Activated CD8-positive, alpha-beta memory T cell treated with anti-CD3 and anti-CD28 coated beads, Interleukin-2, amount 50 U/mL, for 24 hours (primary cell): ENCODE data around the gene TRAPPC12.

ENCODE experiments used
- DNase-seq: peaks from one replicate; pipeline ENCODE4 v3.0.0-alpha.2; 2020; ENCODE audit errors: extremely low read depth

TRAPPC12 gene

DNA sequence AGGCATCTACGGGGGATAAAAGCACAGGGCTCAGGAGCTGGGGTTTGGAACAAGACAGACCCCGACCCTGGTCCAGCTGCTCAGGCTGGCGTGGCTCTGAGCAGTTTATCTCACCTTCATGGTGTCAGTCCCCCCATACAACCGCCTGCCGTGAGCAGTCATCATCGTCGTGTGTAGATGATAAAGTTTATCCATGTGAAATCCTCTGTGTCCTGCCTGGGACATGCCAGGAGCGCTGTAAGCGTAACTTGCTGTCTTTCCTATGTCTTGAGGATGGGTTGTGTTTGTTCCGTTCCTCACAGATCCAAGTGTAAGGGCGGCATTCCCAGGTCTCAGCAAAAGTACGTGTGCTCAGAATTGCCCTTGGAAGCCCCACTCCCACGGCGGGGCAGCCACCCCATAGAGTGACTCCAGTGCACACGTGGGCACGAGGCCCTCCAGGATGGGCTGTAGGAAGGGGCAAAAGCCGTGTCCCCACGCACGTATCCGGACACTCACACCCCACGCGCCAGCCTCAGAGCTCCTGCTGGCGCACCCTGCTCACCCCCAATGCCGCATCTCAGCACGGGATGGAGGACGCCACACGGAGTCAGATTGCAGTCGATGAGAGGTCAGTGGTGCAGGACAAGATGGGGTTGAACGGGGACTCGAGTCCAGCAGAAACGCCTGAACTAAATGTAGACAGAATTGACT is 88.9 kb downstream of the TRAPPC12 start:
- DNase-seq = no peak

DNA sequence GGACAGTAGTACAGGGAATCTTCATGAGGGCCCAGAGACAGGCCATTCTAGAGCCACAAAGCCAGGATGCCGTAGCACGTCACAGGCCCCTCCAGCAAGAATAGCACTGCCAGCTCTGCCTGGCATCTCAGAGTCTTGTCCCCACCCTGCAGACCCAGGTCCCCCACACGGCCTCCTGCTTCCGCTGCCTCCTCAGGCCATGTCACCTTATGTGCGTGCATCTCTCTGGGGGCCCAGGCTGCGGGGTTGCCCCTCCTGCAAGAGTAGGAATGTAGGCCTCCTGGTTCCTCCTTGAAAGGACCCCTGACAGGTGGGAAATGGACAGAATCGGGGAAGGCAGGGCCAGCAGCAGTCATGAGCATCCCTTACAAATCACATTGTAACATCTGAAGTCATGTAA is 90.0 kb downstream of the TRAPPC12 start:
- DNase-seq = no peak

DNA sequence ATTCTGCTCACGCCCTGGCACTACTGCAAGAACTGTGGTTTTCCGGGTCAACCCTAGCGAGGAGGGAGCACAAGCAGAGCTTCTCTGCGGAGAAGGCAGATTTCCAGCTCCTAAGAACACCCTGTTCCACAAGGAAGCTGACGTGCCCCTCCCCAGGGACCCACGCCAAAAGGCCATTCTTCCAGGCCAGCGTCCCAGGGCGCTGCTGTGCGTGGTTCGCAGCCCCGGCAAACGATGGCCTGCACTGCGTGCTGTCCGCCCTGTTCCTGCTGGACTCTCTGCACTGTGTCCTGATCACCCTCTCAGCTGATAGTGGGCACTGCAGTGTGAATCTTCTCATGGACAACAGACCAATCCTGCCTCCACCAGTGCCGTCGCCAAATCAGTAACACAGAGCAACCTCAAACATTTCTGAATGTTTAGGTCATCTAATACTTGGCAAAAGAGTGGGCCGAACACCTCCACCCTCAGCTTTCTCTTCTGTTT is 90.7 kb downstream of the TRAPPC12 start:
- no peak for DNase-seq

DNA sequence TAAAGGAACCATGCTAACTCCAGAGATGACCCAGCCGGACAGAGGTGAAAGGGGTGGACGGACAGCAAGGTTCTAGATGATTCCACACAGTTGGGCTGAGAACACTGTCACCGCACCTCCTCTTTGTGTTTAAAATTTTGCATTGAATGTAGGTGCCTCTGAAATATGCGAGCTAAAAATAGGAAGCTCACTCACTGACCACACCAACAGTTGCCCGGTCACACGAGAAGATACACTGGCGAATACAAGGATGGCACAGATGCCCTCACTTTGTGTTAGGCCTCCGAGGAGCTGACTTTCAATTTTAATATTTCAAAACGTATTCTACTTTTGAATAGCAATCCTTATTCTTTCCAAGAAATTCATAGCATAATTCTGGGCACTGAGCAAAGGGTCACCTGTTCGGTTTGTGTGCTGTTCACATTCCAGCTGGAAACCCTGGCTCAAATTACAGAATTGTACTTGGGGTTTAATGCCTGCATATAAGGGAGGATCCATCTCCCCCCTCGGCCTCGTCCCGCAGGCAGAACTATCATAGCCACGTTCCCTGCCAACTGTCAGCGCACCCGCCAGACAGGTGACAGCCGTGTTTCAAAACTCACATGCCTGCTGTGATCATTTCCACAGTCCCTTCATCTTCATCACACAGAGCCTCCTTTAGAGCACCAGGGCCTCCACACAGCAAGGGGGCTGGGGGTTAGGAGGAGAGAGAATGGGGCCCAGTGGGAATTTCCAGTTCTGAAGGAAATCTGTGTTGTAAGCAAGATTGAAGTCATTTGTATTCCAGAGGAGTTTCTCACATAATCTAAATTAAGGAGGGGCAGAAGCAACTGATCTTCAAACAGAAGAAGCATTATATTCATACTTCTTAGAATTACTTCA is 91.6 kb downstream of the TRAPPC12 start:
- no peak for DNase-seq

DNA sequence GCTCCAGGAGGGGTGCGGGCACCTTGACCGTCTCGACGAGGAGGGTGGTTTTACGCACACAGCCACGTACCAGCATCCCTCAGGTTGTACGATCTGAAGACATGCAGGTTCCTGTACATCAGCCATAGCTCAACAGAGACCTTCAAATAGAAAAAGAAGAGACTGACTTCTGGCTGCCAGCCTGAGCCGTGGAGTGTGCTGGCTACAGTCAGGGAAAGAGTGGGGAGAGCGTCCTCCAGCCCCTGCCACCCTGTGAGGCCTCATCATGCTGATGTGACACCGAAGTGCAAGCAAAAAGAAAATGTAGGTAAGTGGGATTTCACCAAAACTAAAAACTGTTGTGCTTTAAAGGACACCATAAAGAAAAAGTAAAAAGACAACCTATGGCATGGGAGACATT is 92.8 kb downstream of the TRAPPC12 start:
- DNase-seq = no peak

DNA sequence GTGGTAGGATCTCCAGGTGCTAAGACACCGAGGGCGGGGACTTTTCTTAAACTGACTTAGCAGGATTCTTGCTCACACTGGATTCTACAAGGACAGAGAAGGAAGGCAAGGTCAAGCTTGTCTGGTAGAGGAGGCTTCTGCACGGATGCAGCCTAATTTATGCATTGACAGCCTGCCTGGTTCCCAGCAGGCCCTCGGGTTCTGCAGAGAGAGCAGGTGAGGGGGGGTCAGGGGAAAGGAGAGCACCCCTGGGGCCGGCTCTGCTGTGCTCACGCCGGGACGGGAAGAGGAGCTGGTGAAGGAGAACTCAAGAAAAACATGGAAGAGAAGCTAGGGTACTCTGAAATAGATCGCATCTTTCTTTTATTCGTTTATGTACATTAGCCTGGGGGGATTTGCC is 93.5 kb downstream of the TRAPPC12 start:
- DNase-seq = no peak

DNA sequence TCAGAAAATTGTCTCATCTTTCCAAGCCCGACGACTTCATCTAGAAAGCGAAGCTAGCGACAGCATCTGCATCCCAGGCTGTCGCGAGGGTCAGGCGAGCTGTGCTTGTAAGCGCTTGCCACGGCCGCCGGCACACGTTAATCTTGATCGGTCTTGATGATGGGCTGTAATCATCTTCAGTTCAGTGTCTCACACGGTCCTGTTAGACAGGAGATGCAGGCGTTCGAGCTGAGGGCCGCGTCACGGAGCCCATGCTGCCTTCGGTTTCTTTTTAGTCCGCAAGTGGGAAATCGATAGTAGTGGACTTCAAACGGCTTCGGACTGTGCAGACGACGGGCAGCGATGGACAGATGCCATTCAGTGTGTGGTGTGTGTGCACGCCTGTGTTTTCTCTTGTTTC is 96.3 kb downstream of the TRAPPC12 start:
- no peak for DNase-seq

DNA sequence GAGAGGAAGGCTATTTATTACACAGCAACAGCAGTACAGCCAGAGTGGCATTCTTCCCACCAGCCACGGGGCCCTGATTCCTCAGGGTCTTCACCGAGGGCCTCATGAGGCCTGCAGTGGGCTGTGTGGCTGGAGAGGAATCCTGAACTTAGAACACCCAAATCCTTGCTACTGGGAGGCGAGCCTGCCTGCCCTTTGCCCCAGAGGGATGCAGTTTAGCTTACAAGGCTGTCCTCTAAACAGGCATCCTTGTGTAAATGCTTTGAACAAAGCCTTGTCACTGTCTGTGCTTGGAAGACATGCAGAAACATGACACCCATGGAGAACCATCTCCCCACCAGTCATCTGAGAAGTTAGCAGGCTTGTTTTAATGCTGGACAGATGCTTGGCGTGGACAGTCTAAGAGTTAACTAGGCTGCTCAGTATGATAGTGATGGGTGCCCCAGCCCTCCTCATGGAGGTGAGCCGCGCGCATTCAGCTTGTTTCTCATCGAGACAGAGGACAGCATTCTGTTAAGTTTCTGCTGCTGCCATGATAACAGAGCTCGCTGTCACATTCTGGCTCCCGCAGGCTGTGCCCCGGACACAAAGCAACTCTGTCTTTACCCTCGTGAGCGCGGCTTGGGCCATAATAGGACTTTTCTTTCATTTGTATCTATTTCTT is 97.0 kb downstream of the TRAPPC12 start:
- no peak for DNase-seq

DNA sequence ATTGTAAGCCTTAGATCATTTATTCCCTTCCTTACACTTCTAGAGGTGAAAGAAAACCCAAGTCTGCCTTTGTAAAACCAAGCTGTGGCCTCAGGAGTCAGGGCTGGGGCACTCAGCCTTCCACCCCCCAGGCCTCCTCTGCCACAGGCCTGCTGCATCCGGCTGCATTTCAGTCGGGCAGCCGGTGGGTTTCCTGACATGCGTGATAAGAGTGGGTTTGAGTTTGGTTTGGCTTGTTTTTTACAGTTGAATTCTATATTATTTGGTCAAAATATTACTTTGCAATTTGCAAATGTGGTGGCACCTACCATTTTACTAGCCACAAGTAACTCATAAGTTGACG is 97.5 kb downstream of the TRAPPC12 start:
- DNase-seq = no peak

DNA sequence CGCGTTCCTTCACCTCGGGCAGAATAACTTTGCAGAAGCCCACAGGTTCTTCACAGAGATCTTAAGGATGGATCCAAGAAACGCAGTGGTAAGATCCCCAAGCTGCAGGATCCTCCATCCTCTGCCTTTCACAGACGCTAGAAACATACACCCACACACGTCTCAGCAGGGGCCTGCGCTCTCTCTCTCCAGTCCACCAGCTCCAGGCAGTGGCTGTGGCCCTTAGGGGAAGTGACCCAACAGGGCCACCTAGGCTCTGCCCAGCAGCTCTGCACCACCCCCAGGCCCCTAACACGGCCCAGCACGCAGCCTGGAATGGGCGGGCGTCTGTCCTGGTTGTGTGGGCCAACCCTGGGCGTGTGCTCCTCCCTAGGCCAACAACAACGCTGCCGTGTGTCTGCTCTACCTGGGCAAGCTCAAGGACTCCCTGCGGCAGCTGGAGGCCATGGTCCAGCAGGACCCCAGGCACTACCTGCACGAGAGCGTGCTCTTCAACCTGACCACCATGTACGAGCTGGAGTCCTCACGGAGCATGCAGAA is 99.4 kb downstream of the TRAPPC12 start:
- no peak for DNase-seq

DNA sequence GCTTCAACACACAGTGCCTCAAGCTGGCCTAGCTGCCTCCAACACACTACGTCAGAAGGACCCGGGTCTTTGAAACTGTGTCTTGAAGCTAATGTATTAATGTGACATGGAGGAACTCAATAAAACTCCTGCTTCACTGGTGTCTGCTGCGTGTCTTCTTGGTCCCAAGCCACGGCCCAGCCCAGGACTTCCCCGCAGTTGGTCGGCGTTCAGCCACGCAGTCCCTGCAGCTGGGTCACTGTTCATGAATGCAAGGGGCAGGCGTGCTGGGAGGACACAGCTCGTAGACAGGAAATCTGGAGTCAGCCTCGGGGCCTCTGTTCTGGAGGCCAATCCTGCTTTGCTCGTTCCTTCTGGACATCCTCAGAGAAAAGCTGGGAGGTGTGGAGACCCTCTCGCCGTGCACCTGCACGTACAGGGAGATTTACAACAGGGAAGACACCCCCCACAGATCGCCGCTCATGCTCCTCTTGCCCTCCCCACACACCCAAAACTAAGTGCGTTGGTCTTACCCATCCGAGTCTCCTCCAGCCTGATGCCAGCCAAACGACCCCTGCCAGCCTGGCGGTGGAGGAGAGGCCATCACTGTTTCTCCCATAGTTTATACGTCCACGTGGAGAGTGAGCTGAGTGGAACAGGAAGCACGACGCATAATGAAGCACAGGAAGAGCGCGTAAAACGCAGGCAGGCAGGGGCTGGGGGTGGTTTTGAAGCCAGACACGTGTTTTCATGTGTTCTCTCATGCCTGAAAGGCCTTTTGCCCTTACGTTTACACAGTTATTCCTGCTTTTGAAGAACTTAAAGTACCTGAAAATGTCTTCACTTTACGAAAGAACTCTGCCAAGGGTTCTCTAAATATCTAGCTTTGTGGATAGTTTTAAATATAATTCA is 100.2 kb downstream of the TRAPPC12 start:
- DNase-seq = no peak

DNA sequence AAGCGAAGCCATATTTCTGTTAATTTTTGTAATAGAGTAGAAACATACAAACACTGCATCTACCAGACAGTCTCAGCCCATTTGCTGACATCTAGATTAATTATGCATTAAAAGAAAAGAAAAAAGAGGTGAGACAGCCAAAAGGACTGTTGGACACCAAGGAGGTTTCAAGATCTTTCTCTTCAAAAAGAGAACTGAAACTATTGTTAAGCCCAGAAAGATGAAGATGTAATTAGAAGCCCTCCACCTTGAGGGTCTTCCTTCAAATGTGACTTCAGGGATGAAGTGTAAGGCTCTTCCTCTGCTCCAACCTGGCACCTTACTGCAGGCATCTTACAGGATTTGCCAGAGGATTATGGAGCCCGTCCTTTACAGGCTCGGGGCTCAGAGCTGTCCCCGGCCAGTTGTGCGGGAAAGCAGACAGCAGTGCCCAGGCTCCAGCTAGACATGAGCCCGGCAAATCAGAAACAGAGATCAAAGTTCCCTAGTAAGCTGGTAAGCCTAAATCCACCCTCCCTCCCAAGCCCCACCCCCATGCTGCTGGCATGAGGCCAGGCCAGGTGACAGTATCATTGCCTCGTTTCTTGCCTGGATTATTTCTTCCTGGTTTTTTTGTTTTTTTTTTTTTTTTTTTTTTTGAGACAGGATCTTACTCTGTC is 101.0 kb downstream of the TRAPPC12 start:
- no peak for DNase-seq

DNA sequence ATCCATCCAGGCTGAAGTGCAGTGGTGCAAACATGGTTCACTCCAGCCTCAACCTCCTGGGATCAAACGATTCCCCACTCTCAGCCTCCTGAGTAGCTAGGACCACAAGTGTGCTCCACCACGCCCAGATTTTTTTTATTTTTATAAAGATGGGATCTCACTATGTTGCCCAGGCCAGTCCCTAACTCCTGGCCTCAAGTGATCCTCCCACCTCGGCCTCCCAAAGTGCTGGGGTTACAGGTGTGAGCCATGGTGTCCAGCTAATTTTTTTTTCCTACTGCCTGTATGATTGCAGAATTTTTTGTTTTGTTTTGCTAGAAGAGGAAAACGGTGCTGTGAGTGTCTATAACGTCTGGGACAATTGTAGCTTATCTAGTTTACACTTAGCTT is 101.5 kb downstream of the TRAPPC12 start:
- no peak for DNase-seq

DNA sequence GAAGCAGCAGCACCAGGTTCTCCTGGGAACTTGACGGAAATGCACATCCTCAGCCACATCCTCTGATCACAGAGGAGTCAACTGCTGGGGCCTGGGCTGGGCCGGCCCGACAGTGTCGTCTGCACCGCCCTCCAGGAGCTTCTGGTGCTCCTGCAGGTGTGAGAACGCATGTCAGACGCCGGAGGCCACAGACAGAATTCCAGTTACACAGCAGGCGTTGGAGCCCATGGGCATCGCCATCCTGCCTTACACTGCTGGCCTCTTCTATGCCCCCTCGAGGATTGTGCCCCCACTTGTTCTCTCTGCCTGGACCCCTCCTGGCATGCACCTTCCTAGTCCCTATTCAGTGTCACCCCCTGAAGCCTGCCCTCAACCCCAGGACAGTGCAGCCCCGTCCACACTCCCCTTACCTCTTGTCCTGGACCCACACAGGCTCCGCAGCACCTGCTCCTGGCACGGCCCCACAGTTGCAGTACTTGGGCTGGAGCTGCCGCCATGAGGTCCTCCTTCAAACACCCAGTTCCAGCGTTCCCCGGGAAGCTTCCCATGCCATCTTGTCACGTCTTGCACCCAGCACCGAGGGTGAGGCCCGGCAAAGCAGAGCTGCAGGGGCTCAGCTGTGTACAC is 102.4 kb downstream of the TRAPPC12 start:
- DNase-seq = no peak

DNA sequence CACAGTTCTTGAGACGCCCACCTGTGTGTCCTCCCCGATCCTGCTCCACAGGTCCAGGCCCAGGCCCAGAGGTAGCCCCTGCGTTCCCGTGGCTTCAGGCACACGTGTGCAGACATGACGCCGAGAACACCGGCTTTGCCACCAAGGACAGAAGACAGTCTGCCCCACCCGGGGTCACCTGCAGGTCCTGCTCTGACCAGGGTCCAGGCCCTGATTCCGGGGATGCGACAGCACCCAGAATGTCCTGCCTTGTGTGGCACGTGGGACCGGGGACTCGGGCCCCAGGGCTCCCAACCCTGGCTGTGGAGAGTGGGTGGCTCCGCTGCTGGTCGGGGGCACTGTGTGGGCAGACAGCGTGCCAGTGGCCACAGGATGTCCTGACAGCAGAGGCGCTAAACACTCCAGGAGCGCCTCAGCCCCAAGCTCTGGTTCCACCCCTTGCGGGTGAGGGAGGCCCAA is 102.9 kb downstream of the TRAPPC12 start:
- no peak for DNase-seq

DNA sequence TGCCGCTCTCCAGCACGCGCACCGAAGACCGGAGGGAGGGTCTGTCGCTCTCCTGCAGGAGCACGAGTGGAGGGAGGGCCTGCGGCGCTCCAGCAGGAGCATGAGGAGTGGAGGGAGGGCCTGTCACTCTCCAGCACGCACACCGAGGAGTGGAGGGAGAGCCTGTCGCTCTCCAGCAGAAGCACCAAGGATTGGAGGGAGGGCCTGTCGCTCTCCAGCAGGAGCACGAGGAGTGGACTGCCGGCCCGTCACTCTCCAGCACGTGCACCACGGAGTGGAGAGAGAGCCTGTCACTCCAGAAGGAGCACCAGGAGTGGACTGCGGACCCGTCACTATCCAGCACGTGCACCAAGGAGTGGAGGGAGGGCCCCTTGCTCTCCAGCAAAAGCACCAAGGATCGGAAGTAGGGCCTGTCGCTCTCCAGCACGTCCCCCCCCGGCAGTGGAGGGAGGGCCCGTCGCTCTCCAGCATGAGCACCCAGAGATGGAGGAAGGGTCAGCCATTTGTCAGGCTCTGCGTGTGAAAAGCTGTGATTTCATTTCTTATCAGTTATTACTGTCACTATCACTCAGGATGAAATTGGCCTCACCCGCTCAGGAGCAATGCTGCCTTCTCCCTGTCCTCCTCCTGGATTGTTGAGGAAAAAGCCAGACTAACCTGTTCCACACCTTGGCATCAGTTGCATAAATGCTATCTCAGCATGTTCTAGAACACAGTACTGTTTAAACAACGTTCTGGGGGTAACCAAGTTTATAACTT is 103.9 kb downstream of the TRAPPC12 start:
- no peak for DNase-seq

DNA sequence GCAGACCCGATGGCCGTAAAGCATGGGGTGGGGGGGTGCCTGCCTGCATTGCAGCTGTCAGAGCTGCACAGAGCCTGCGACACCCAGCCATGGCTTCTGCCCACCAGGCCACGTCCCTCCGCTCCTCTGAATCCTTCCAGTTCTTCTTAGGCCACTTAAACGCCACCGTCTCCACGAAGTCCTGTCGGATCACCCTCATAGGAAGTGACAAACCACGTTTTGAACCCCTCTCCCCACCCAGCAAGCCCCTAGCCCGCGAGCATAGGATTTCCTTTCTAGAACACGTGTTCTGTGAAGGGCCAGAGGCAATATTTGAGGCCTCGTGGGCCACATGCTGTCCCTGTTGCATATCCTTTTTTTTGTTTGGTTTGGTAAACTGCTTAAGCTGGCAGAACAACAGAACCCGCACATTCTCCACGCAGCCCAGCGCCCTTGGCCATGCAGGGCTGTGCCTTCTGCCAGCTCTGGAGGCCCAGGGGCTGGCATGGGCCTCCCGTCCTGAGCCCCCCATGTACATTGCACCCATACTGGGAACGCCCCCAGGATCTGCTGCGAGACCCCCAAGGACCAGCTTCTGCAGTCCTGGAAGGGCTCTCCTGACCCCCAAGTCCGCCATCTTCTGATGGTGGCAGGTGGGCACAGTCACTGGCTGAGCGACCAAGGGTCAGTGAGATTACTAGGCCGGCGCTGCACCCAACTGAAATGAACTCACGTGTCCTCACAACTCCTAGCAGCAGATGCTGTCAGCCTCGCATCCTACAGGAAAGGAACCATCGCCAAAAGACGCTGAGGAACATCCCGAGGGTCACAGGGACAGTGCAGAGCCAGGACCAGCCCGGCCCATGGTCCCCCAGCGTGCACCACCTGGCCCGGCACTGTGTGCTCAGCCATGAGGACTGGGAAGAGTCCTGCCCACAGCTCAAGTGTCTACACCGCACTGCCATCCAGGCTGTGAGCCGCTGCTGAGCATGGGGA is 104.8 kb downstream of the TRAPPC12 start:
- no peak for DNase-seq

DNA sequence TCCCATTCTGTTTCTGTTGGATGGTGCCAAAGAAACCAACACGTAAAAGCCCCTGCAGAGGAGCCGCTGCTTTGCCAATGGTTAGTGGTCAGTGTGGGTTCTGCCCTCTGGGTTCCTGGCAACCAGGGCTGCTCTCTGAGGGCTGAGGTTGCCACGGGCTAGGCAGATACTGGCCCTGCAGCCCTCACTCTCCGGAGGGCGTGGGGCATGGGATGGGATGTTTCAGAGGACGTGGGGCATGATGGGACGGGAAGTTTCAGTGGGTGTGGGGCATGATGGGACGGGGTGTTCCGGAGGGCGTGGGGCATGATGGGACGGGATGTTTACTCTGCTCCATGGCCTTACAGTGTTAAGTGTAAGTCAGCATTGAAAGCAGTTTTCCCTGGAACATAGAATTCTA is 105.7 kb downstream of the TRAPPC12 start:
- no peak for DNase-seq
